Myometrial cell (primary cell): ENCODE results near the gene NES. TPM values are rescaled to one million over a fixed set of nuclear protein-coding genes. Genes with fewer than 3 reads are reported as not detected.

Experiments used
- total RNA-seq: library from RNA; depleted of rRNA; stranded (reverse); fragments of >200 nt; gene quantifications from 2 replicates; pipeline ENCODE4 v1.2.3, GENCODE V29; 2015

Gene NES, protein sequence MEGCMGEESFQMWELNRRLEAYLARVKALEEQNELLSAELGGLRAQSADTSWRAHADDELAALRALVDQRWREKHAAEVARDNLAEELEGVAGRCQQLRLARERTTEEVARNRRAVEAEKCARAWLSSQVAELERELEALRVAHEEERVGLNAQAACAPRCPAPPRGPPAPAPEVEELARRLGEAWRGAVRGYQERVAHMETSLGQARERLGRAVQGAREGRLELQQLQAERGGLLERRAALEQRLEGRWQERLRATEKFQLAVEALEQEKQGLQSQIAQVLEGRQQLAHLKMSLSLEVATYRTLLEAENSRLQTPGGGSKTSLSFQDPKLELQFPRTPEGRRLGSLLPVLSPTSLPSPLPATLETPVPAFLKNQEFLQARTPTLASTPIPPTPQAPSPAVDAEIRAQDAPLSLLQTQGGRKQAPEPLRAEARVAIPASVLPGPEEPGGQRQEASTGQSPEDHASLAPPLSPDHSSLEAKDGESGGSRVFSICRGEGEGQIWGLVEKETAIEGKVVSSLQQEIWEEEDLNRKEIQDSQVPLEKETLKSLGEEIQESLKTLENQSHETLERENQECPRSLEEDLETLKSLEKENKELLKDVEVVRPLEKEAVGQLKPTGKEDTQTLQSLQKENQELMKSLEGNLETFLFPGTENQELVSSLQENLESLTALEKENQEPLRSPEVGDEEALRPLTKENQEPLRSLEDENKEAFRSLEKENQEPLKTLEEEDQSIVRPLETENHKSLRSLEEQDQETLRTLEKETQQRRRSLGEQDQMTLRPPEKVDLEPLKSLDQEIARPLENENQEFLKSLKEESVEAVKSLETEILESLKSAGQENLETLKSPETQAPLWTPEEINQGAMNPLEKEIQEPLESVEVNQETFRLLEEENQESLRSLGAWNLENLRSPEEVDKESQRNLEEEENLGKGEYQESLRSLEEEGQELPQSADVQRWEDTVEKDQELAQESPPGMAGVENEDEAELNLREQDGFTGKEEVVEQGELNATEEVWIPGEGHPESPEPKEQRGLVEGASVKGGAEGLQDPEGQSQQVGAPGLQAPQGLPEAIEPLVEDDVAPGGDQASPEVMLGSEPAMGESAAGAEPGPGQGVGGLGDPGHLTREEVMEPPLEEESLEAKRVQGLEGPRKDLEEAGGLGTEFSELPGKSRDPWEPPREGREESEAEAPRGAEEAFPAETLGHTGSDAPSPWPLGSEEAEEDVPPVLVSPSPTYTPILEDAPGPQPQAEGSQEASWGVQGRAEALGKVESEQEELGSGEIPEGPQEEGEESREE (N-terminal part only)
- 50.5 and 65.4 TPM in 2 replicates for total RNA-seq

DNA sequence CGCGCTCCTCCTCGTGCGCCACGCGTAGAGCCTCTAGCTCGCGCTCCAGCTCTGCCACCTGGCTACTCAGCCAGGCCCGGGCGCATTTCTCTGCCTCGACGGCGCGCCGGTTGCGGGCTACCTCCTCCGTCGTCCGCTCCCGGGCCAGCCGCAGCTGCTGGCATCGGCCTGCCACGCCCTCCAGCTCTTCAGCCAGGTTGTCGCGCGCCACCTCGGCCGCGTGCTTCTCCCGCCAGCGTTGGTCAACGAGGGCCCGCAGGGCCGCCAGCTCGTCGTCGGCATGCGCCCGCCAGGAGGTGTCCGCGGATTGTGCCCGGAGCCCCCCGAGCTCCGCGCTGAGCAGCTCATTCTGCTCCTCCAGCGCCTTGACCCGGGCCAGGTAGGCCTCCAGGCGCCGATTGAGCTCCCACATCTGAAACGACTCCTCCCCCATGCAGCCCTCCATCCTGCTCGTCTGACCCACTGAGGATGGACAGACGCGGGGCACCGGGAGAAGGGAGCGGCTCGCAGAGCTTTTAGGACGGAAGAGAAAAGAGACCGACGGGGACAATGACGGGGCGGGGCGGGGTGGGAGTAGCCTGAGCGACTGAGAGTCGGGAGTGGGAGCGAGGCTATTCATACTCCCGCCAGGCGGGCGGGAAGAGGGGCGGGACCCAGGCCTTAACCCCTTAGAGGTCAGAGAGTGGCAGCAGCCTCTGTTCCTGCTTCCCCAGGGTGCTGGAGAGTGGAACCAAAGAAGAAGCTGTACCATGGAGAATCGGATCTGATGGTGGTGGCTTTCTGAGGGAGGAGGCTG, at the start of gene NES:
Gene NES (minus strand): TSS at position 588 of the 796 bp plus-strand sequence. CDS start 143 bp downstream, at position 445.

DNA sequence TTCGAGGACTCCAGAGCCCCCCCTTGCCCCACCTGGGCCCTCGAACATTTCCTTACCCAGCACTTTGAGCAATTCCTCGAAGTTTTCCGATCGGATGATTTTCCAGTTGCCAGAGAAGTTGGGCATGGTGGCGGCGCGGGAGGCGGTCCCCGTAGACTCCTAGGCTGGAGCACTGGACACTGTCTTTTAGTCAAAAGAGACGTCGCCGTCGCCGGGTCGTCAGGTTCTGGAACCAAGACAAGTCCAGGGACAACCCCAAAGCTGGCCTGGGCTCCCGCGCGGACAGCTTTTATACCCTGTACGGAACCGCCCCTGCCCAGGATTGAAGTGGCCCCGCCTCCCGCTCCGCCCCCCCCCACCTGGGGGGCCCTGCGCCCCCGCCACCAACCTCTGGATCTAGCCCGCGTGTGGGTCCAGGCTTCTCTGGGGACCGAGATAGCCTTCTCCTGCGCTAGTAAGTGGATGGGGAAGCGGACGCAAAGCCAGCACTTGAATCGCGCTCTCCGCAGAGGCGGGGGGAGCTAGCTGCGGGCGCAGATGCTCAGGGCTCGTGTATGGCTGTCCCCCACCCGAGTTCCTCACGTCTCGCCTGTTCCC, 28.2 kb upstream of the NES start, which contains the start of gene CRABP2:
Gene CRABP2 (minus strand): TSS at position 263 of the 597 bp plus-strand sequence. CDS start 137 bp downstream, at position 126.

DNA sequence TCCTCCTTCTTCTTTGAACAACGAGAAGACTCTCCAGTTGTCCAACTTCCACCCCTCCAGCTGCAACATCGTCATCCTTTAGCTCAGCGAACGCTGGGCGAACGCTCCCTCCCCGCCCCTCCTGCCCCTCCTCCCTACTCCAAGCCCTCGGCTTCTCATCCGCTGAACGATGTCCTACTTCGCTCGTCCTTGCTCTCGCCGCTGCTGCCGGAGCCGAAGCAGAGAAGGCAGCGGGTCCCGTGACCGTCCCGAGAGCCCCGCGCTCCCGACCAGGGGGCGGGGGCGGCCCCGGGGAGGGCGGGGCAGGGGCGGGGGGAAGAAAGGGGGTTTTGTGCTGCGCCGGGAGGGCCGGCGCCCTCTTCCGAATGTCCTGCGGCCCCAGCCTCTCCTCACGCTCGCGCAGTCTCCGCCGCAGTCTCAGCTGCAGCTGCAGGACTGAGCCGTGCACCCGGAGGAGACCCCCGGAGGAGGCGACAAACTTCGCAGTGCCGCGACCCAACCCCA, 35.4 kb downstream of the NES start, which contains the start of gene BCAN:
Gene BCAN (plus strand): TSS at position 357 of the 504 bp plus-strand sequence. CDS start 3,938 bp downstream, outside the sequence.

DNA sequence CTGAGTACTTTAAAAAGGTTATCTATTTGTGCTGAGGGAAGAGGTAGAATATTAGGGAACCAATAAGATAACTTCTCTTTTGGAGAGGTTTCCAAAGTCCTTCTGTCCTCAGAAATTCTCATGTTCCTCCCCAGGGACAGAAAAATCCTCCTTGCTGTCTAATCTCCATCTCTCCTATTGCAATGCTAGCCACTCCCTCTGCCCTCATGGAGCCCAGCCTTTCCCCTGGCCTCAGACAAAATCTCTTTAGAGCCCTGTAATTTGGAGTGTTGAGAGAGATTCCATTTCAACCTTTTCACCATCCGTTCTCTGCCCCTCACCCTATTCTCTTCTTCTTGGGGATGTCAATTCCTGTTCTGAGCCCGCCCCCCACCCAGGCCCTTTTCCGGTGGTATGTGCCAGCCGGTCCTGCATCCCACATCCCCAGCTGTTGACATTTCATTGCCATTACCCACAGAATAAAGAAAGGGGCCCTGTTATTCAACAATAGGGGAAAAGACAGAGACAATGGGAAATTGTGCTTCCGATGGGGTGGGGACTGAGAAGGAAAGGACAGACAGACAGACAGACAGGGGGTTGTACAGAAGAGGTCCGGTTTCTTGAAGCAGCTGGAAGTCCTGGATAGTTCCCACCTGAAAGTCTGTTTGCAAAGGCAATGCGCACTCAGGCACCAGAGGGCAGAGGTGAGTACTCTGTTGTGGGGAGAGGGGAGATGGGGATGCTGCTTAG, 58.2 kb downstream of the NES start, which contains the start of gene HAPLN2:
Gene HAPLN2 (plus strand): TSS at position 563 of the 729 bp plus-strand sequence. CDS start 4,076 bp downstream, outside the sequence.

Other genes starting within 250 kb of the NES start
- 10.4 and 21.1 TPM in 2 replicates for gene MEF2D, start 176.6 kb downstream of the NES start, total RNA-seq
- 24.8 and 29.4 TPM in 2 replicates for gene IQGAP3, start 104.8 kb downstream of the NES start, total RNA-seq
- not detected in 2 replicates for gene TTC24, start 97.7 kb downstream of the NES start, total RNA-seq
- gene NAXE, start 85.6 kb downstream of the NES start, total RNA-seq: 76.2 and 93.1 TPM in 2 replicates
- gene GPATCH4, start 75.9 kb downstream of the NES start, total RNA-seq: 9.8 and 17.9 TPM in 2 replicates
- not detected in 2 replicates for gene HAPLN2, start 58.0 kb downstream of the NES start, total RNA-seq
- not detected in 2 replicates for gene BCAN, start 35.3 kb downstream of the NES start, total RNA-seq
- gene CRABP2, start 28.2 kb upstream of the NES start, total RNA-seq: 38.1 and 39.7 TPM in 2 replicates
- 10.7 and 11.9 TPM in 2 replicates for gene METTL25B, start 51.1 kb upstream of the NES start, total RNA-seq
- 8.6 and 16.1 TPM in 2 replicates for gene ISG20L2, start 51.4 kb upstream of the NES start, total RNA-seq
- gene MRPL24, start 63.7 kb upstream of the NES start, total RNA-seq: 95.7 and 127 TPM in 2 replicates
- 222 and 227 TPM in 2 replicates for gene HDGF, start 74.3 kb upstream of the NES start, total RNA-seq
- gene PRCC, start 90.1 kb upstream of the NES start, total RNA-seq: 35.3 and 36.3 TPM in 2 replicates
- gene SH2D2A, start 139.4 kb upstream of the NES start, total RNA-seq: 0.86 TPM in 1 of 2 replicates, not detected in the other
- gene INSRR, start 181.7 kb upstream of the NES start, total RNA-seq: not detected in 2 replicates
- 1.2 TPM in 1 of 2 replicates, not detected in the other for gene NTRK1, start 183.5 kb upstream of the NES start, total RNA-seq
- 14.7 and 17.9 TPM in 2 replicates for gene PEAR1, start 216.3 kb upstream of the NES start, total RNA-seq
- not detected in 2 replicates for gene LRRC71, start 243.2 kb upstream of the NES start, total RNA-seq